HG03108 (cell line): ENCODE results near the gene PCF11.
A peak's percentile ranks its signal among the peaks of the same experiment; 100 is the strongest.

Source experiments
- ATAC-seq: cut with Tn5 transposase; IDR thresholded peaks from one replicate; pipeline ENCODE4 v1.9.1; 2021; ENCODE audit warnings: moderate library complexity; ENCODE audit not compliant: unreplicated experiment

Gene PCF11

DNA sequence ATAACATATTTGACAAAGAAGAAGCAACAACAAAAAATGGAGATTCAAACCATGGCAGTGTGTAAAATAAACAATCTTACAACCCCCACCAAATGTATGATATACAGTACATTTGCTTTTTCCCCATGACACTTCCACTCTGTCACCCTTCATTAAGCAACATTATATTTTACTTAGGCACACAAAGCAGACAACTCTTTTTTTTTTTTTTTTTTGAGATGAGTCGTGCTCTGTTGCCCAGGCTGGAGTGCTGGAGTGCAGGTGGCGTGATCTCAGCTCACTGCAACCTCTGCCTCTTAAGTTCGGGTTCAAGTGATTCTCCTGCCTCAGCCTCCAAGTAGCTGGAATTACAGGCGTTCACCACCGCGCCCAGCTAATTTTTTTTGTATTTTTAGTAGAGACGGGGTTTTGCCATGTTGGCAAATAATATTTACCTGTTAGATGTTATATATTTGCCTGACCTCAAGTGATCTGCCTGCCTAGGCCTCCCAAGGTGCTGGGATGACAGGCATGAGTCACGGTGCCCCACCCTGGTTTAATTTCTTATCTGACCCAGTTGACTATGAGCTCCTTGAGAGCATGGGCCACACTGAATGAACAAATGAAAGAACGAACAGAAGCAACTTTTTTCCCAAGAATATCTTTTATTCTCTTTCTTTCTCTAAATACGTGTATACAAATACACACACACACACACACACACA lies 5.5 kb upstream of the PCF11 start:
- no peak for ATAC-seq

DNA sequence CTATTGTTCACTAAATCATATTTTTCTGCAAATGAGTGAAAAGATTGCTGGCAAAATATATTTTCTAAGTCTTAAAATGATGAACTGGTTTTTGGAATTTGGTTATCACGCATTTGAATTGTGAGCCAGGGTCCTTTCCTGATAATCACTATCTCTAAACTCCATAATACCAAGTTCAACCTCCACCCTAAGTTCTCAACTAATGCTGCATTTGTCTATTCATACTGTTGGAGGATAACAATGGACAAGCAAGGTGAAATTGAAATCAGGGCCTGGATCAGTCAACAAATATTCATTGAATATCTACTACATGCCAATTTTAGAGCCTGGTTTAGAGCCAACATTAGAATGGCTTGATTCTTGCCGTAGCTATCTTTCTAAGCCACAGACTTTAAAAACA lies 4.7 kb upstream of the PCF11 start:
- no peak for ATAC-seq

DNA sequence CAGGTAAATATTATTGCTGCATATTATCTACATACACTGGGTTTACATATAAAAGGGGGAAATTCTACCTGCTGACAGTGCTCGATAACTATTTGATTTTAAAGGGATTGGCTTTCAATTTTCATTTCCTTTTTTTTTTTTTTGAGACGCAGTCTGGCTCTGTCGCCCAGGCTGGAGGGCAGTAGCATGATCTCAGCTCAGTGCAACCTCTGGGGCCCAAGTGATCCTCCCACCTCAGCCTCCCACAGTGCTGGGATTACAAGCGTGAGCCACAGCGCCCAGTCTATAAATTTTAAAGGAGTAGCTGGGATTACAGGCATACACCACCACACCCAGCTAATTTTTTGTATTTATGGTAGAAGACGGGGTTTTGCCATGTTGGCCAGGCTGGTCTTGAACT lies 3.2 kb upstream of the PCF11 start:
- no peak for ATAC-seq

DNA sequence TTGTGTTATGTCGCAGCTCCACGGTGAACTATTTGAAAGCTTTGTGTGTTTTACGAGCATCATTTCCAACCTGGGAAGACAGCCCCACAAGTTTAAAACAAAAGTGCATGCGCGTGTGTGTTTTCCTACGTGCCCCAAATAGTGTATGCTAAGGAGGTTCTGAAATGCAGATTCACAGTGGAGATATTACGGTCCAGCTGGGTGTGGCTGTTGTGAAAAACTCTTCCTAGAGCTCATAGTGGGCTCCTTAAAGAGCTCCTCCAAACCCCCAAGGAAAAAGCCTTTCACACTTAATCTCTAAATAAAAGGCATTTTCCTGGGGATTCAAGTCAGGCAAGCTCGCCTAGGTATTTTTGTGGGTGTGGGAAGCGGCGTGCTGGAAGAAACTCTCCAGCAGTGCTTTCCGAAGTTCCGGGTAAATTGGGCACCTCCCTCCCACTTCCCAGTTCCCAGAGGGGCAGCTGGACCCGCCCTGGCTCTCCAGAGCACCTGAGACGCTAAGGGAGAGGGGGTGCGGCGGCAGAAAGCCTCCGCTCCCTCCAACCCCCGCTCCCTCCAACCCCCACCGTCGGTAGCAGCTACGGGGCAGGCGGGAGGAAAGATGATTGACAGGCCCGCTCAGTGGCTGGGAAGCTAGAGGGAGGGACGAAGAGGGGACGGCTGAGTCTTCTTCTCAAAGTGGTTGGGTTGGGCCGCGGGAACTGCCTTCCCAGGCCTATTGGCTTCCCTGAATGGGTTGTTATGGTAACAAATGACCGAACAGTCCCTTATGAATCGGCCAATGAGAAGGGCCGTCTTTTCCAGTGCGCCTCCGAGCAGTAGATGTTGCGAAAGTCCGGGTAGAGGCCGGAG lies 561 bp upstream of the PCF11 start:
- peak; percentile 91 for ATAC-seq

DNA sequence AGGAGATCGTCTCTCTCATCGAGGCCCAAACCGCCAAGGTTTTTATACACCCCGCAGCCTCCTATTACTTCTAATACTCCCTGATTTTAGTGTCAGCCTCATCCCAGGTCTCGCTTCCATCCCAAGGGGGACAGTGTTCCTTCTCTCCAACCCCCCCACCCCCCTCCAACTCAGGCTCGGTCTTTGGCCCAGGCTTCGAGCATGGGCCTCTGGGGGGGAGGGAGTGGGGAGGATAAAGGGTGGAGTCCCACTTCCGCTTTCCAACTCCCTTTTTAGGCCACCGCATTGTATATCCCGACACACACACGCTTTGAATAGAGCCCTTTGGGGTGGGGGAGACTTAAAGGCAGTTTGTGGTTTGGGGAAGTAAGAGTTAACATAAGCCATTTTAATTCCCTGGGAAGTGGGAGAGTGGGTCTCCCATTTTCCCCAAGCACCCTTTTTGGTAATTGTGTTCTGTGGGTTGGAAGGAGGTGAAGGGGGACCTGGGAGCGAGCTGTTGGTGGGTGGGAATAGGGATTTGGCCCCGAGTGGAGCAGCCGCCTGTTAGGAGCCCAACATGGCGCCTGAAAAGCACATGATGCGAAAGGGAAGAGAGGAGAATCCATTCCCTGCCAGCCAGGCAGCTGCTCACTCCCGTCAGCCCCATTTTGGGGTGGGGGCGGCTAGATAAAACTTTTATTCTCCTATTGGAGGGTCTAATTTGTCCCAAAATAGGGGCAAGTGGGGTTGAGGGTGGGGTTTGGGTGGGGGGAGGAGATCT lies 844 bp downstream of the PCF11 start:
- no peak for ATAC-seq

DNA sequence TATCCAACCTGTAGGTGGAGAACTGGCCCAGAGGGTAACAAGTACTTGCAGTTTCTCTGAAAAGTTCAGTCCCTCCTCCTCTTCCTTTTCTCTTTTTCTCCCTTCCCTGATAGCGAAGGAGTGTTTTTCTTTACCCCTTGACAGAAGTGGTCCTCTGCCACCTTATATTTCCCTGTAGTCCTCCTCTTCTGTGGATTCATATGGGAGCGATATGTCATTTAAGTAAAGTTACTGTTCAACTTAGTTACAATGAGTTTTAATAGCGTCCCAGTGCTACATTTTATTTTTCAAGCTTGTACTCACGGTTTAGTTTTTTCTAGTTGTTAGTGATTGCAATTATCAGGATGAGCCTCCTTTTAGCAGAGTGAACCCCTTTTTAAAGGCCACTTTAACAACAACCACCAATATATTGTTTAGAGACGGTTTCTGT lies 1.4 kb downstream of the PCF11 start:
- ATAC-seq: no peak

DNA sequence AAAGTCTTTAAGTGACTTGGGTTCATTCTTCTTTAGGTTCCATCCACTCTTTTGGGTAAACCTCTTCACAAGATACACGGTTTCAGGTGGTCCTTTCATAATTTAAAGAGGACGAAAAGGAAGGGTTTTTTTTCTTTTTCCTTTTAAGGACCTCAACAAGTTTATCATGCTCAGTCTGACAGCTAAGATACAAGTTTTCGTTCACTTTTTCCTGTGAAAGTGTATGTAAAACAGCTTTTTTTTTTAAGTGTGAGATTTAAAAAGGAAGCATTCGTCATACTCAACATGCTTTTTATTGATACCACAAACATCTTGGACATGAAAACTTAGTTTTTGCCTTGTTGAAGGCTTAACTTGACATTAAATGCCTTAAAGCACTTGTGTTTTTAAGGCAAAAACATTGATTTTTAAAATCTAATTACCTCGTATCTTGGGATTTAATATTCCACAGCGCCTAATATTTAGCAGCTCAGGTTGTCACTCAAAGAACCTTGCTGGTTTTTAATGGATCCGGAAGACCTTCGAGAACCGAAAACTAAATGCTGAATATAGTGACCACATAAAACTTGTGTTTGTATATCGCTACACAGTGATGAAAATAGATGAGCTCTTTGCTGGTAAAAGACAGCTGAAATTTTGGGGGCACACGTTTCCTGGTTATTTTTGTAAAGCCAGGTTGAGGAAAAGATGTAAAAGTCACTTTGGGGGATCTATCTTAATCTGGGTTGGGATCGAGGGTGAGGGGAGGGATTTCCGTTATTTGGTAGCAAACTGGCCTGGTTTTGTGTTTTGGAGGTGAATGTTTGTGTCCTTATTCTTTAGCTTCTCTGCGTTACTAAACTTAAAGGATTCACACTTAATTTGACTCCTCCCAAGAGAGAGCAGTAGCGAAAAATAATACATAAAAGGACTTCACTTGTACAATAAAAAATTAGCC lies 2.3 kb downstream of the PCF11 start:
- no peak for ATAC-seq

DNA sequence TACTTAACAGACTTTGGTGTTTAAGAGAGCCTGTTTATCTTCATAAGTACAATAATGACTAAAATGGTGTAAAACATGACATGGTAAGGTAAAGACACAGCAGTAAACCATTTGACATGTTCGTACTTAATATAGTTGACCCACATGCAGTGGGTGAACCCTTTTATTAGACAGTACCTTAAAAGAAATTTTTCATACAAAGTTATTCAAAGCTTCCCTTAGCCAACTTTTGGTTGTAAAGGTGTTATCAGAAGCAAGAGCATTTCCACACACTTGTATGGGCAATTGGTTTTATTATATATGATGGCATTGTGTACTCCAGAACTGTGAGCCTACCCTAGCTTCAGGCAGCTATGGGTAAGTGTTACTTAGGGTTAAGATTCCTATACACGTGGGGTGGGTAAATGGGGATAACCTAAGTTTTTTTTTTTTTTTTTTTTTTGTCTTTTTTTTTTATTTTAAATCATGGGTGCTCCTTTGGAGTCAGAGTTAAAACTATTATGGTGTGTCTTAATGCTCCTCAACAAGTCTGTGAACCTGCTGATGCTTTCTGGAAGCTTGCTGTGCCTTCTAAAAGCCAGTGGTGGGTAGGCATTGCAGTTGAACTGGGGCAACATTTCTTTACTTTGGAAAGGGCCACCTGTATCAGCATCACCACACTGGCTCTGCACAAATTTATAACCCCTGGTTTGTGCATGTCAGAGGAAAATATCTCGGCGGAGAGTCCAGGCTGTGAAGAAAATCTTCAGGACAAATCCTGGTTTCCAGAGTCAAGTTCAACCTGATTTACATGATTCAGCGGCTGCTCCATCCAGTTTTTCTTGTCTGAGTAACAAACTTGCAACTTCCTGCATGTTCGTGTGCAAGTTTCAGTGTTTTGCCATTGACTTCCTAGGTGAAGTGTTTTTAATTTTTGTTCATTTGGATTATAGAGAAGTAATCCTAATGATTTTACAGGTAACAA lies 3.3 kb downstream of the PCF11 start:
- no peak for ATAC-seq

DNA sequence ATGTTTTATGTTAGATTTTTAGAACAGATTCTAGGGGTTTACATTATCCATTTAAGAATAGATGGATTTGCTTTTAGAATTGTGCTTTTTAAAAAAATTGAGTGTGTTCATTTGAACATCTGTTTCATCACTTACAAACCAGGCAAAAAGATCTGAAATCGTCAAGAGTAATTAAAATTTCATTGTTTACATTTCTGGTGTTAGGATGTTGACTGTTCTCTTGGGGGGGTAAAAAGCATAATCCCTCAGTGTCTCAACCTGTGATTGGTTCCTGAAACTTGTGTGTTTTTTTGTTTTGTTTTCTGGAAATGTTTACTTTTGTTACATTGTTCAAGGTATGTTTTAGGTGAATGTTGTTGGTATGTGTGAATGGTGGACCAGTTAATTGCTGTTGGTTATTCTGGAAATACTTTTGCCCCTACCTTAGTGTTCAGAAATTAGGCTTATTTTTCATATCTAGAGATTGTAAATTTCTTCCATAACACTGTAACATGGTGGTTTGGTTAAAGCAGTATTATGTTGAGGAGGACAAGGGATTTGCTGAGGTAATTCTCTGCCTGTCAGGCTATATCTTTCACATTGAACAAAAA lies 4.8 kb downstream of the PCF11 start:
- ATAC-seq: no peak

DNA sequence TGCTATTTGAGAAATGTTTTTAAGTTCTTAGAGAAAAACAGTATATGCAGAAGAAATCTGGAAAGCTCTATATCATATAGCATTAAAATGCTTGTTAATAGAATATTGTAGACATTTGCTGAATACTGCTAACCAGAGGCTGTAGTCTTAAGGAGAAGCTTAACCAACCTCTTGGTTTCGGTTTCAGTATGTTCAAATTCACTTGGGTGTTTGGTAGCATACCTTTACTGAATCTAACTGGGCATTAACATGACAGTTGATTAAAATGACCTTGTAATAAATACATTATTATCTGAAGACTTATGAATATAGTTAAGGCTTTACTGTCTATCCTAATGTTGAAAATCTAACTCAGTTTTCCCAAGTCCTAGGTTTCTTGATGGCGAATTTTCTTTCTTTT lies 5.4 kb downstream of the PCF11 start:
- ATAC-seq: peak; percentile 46

DNA sequence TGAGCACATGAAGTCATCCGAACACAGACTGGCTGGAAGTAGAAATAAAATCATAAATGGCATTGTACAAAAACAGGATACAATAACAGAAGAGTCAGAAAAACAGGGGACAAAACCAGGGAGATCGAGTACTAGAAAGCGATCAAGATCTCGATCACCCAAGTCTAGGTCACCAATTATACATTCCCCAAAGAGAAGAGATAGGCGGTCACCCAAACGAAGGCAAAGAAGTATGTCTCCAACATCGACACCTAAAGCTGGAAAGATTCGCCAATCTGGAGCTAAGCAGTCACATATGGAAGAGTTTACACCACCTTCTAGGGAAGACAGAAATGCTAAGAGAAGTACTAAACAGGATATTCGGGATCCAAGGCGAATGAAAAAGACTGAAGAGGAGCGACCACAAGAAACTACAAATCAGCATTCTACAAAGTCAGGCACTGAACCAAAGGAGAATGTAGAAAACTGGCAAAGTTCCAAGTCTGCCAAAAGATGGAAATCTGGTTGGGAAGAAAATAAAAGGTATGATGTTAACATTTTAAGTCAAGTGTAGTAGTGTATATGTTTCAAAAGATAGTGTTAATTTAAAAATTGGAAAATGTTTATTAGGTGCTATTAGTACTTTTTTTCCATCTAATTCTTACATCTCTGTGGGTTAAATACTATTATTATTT lies 9.4 kb downstream of the PCF11 start:
- ATAC-seq: no peak

DNA sequence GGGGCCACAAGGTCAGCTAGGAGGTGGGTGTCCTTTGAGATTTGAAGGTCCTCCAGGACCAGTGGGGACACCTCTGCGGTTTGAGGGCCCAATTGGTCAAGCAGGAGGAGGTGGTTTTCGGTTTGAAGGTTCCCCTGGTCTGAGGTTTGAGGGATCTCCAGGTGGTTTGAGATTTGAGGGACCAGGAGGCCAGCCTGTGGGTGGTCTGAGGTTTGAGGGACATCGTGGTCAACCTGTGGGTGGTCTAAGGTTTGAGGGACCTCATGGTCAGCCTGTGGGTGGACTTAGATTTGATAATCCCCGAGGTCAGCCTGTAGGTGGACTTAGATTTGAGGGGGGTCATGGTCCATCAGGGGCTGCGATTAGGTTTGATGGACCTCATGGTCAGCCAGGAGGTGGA lies 11.8 kb downstream of the PCF11 start:
- ATAC-seq: no peak

DNA sequence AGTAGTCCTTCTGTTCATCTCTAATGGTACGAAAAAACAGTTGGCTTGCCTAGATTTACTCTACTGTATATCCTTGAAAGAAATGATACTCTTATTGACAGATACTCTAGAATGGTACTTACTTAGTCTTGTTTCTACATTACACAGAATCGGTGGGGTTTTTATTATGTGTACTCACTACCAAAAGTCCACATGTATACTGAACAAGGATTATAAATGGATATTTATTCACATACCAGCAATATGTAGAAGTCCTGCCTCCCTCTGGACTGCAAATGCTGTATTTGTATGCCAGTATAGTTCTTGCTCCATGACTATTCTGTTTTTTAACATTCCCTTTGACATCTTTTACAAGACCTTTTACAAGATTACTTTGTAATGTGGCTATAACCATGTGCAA lies 13.9 kb downstream of the PCF11 start:
- no peak for ATAC-seq

DNA sequence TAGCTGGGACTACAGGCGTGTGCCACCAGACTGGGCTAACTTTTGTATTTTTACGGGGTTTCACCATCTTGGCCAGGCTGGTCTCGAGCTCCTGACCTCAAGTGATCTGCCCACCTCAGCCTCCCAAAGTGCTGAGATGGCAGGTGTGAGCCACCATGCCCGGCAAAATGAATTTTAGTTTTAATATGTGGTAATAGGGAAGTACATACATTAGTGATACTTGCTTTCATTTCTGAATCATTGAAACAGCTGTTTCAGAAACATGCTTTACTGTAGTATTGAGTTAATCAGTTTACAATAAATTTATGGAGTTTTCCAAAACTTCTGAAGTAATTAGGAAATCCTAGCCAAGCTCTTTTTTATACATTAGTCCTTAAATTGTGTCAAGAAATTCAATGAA lies 15.6 kb downstream of the PCF11 start:
- ATAC-seq: no peak

DNA sequence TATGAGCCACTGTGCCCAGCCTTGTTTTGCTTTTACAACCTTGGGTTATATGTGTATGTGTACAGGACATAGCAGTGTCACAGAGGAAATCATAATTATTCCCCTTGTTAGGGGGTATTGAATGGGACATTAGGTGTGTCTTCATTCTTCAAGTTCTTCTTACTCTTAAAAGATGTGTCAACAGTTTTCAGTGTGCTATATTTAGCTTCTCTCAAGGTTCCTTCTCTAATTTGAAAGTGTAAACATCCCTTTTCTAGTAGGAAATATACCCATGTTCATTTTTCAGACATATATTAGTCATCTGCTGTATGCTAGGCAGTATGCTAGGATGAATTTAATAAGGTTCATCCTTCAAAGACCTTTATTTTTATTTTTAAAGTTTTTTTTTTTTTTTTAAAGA lies 17.1 kb downstream of the PCF11 start:
- ATAC-seq: peak; percentile 60

DNA sequence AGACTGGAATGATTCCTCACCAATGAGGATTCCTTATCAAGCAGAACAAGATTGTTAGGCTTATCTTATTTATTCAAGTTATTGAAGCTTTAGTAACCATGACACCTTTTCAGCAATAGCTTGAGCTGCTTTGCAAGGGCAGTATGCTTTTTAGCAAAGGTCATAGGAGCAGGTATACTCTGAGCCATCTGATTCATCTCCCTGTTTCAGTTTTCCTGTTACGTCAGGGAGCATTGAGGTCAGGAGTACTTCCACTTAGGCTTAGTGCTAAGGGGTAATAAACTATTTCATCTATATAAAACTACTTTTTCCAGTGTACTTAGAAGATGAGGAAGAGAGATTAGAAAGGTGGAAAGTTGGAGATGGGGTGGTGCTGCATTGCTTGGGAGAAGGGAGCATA lies 18.9 kb downstream of the PCF11 start:
- no peak for ATAC-seq

DNA sequence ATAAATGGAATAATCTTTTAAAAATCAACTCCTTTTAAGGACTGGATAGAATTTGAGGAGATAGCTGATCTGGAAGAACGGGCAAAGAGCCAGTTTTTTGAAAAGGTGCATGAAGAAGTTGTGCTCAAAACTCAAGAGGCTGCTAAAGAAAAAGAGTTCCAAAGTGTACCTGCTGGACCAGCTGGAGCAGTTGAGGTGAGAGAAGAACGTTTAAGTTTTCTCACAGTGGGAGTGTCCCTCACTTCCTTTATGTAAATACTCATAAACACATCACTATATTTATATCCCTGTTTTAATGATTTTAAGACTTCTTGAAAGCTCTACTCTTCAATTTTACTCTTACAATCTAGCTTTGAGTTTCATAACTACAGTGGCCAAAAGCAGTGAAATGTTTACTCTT lies 24.9 kb downstream of the PCF11 start:
- no peak for ATAC-seq

DNA sequence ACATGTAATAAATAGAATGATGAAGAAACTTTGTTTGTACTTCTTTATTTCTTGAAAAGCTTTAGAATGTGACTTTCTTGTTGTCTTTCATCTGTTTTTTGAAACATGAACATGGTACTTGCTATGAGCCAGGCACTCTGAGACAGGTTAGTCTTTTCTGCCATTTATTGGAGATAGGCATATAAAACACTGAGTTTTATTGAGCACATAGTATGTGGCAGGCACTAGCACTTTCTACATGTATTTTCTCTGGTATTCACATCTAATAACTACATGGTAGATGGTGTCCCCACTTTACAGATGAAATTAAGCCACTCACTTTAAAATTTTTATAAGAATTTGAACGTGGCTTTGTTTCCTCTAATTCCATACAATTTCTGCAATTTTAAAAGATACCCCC lies 28.8 kb downstream of the PCF11 start:
- no peak for ATAC-seq

DNA sequence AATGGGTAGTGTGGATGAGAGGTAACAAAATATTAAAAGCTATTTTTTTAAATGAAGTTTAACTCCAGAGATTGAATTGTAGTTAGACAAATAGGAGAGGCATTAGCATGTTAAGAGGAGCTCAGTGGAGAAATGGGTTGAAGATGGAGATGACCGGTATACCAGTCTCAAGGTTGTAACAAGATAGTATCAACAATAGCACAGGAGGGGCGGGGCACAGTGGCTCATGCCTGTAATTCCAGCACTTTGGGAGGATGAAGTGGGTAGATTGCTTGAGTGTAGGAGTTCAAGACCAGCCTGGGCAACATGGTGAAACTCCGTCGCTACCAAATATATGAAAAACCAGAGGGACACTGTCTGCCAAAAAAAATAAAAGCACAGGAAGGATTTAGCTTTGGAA lies 30.5 kb downstream of the PCF11 start:
- ATAC-seq: no peak
